ENCODE data around the gene MYRIP.

GRCh38 chr3:39903253-39903652 is 93.8 kb downstream of the MYRIP start:
- TF ChIP-seq CTCF (IDR thresholded peaks at IDR 0.05): no peak
- no peak for TF ChIP-seq POLR2A (IDR thresholded peaks at IDR 0.05)

All from uterus (tissue), 2 donors.